ENCODE measurements around the gene RAP2A. TPM values are rescaled to one million over a fixed set of nuclear protein-coding genes. Genes with fewer than 3 reads are reported as not detected.

The RAP2A gene
- total and polyA plus RNA-seq, 4 donors, result 3.1 to 37.2 (median 6.7) TPM

DNA sequence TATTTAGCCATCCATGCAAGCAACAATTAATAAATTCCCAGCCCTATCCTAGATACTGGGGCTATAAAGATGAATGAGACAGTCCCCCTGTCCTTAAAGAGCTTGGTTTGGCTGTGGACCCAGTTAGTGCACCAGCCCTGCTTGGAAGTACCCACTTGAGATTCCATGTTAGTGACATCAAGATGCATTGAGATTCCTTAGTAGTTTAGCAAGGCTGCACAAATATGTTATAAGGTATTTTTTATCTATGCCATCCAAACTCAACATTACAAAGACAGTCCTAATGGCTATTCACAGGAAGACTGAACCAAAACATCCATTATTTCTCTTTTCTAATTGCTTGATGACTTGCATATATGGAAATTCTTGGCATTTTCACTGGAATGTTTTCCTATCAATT, 48.8 kb upstream of the RAP2A start:
- TF ChIP-seq JUND (IDR thresholded peaks at IDR 0.05) (no peak), TAF1 (conservative IDR thresholded peaks at IDR 0.05) (no peak)
- TF ChIP-seq, protein P1, sequence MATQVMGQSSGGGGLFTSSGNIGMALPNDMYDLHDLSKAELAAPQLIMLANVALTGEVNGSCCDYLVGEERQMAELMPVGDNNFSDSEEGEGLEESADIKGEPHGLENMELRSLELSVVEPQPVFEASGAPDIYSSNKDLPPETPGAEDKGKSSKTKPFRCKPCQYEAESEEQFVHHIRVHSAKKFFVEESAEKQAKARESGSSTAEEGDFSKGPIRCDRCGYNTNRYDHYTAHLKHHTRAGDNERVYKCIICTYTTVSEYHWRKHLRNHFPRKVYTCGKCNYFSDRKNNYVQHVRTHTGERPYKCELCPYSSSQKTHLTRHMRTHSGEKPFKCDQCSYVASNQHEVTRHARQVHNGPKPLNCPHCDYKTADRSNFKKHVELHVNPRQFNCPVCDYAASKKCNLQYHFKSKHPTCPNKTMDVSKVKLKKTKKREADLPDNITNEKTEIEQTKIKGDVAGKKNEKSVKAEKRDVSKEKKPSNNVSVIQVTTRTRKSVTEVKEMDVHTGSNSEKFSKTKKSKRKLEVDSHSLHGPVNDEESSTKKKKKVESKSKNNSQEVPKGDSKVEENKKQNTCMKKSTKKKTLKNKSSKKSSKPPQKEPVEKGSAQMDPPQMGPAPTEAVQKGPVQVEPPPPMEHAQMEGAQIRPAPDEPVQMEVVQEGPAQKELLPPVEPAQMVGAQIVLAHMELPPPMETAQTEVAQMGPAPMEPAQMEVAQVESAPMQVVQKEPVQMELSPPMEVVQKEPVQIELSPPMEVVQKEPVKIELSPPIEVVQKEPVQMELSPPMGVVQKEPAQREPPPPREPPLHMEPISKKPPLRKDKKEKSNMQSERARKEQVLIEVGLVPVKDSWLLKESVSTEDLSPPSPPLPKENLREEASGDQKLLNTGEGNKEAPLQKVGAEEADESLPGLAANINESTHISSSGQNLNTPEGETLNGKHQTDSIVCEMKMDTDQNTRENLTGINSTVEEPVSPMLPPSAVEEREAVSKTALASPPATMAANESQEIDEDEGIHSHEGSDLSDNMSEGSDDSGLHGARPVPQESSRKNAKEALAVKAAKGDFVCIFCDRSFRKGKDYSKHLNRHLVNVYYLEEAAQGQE (IDR thresholded peaks at IDR 0.05), result no peak
- no peak overlapping the region for H3K4me3 ChIP-seq (ENCODE audit: low read depth in 1 of 3, low read length in 3 of 3)
- no peak for DNase-seq (ENCODE audit: low spot score)
- no peaks in the 10 kb centered on the region for H3K9me3 ChIP-seq (ENCODE audit: control insufficient read depth in 4 of 4, low read length in 3 of 4)
- peaks cover 1 to 38% (median 22%) of the 10 kb centered on the region in 4 donors for H3K36me3 ChIP-seq (ENCODE audit: control insufficient read depth in 4 of 4, insufficient read depth in 3 of 4, low read depth in 1 of 4, low read length in 3 of 4)
- no peaks in the 10 kb centered on the region for H3K27me3 ChIP-seq (ENCODE audit: control insufficient read depth in 4 of 4, insufficient read depth in 4 of 4, low read length in 3 of 4)
- no peak overlapping the region for H3K9ac ChIP-seq (ENCODE audit: low read depth in 1 of 2, low read length in 2 of 2)
- no peak overlapping the region for H3K27ac ChIP-seq (ENCODE audit: low read depth in 1 of 2, low read length in 2 of 2)
- H3K4me1 ChIP-seq (ENCODE audit: control insufficient read depth in 4 of 4, insufficient read depth in 4 of 4, low read length in 3 of 4), result no peaks in the 10 kb centered on the region

DNA sequence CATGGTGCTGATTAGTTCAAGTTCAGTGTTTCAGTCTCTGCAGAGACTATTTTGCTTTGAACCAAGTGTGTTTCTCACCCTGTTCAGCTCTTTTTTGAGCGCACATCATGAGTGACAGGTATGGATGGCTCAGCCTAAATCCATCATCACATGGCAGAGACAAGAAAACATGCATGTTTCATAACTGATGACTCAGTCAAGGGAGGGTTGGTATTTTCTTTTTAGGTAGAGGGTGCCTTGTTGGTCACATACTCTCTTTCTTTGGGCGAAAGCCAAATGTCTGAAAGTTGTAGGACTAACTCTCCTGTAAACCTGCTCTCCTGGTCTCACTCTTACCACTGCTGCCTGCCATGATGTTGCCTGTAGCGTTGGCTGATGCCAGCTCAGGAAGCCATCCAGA, 48.1 kb upstream of the RAP2A start:
- Histone ChIP-seq H3K9ac (ENCODE audit: low read depth in 1 of 2, low read length in 2 of 2) (no peak overlapping the region), H3K9me3 (ENCODE audit: control insufficient read depth in 4 of 4, low read length in 3 of 4) (no peaks in the 10 kb centered on the region), H3K4me3 (ENCODE audit: low read depth in 1 of 3, low read length in 3 of 3) (no peak overlapping the region), H3K4me1 (ENCODE audit: control insufficient read depth in 4 of 4, insufficient read depth in 4 of 4, low read length in 3 of 4) (no peaks in the 10 kb centered on the region), H3K27me3 (ENCODE audit: control insufficient read depth in 4 of 4, insufficient read depth in 4 of 4, low read length in 3 of 4) (no peaks in the 10 kb centered on the region), H3K27ac (ENCODE audit: low read depth in 1 of 2, low read length in 2 of 2) (no peak overlapping the region), H3K36me3 (ENCODE audit: control insufficient read depth in 4 of 4, insufficient read depth in 3 of 4, low read depth in 1 of 4, low read length in 3 of 4) (peaks cover 1 to 35% (median 18%) of the 10 kb centered on the region in 4 donors)
- no peak for TF ChIP-seq JUND (IDR thresholded peaks at IDR 0.05)
- TF ChIP-seq, protein P2, sequence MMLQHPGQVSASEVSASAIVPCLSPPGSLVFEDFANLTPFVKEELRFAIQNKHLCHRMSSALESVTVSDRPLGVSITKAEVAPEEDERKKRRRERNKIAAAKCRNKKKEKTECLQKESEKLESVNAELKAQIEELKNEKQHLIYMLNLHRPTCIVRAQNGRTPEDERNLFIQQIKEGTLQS (IDR thresholded peaks at IDR 0.05), result no peak
- no peak for TF ChIP-seq FOXA1 (IDR thresholded peaks at IDR 0.05)
- no peak for TF ChIP-seq YY1 (IDR thresholded peaks at IDR 0.05)
- TF ChIP-seq, protein P3, sequence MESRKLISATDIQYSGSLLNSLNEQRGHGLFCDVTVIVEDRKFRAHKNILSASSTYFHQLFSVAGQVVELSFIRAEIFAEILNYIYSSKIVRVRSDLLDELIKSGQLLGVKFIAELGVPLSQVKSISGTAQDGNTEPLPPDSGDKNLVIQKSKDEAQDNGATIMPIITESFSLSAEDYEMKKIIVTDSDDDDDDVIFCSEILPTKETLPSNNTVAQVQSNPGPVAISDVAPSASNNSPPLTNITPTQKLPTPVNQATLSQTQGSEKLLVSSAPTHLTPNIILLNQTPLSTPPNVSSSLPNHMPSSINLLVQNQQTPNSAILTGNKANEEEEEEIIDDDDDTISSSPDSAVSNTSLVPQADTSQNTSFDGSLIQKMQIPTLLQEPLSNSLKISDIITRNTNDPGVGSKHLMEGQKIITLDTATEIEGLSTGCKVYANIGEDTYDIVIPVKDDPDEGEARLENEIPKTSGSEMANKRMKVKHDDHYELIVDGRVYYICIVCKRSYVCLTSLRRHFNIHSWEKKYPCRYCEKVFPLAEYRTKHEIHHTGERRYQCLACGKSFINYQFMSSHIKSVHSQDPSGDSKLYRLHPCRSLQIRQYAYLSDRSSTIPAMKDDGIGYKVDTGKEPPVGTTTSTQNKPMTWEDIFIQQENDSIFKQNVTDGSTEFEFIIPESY (IDR thresholded peaks at IDR 0.05), result no peak
- TF ChIP-seq, protein P4, sequence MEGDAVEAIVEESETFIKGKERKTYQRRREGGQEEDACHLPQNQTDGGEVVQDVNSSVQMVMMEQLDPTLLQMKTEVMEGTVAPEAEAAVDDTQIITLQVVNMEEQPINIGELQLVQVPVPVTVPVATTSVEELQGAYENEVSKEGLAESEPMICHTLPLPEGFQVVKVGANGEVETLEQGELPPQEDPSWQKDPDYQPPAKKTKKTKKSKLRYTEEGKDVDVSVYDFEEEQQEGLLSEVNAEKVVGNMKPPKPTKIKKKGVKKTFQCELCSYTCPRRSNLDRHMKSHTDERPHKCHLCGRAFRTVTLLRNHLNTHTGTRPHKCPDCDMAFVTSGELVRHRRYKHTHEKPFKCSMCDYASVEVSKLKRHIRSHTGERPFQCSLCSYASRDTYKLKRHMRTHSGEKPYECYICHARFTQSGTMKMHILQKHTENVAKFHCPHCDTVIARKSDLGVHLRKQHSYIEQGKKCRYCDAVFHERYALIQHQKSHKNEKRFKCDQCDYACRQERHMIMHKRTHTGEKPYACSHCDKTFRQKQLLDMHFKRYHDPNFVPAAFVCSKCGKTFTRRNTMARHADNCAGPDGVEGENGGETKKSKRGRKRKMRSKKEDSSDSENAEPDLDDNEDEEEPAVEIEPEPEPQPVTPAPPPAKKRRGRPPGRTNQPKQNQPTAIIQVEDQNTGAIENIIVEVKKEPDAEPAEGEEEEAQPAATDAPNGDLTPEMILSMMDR (IDR thresholded peaks at IDR 0.05; ENCODE audit: low read depth, low read length, missing input control), result no peak
- TF ChIP-seq RXRA (IDR thresholded peaks at IDR 0.05), result no peak
- TF ChIP-seq RAD21 (IDR thresholded peaks at IDR 0.05), result no peak
- TF ChIP-seq, protein P5, sequence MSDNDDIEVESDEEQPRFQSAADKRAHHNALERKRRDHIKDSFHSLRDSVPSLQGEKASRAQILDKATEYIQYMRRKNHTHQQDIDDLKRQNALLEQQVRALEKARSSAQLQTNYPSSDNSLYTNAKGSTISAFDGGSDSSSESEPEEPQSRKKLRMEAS (IDR thresholded peaks at IDR 0.05), result no peak
- TF ChIP-seq NR2F2 (IDR thresholded peaks at IDR 0.05), result no peak
- DNase-seq (ENCODE audit: low spot score), result no peak
- 98% methylated on average over 3 of the region's 3 CpGs for WGBS

Data from liver (tissue), 9 donors.